NCI-H345 (cell line): ENCODE data around the gene SAA4.
"Not testable (repeated sequence)": the region's sequence is repeated elsewhere in the genome, so short reads cannot be mapped to it uniquely, and the experiment has no call there.

Source experiments
- DNase-seq: peaks from one replicate; lab custom pipeline; 2025; lab: John Stamatoyannopoulos, UW

Gene SAA4

DNA sequence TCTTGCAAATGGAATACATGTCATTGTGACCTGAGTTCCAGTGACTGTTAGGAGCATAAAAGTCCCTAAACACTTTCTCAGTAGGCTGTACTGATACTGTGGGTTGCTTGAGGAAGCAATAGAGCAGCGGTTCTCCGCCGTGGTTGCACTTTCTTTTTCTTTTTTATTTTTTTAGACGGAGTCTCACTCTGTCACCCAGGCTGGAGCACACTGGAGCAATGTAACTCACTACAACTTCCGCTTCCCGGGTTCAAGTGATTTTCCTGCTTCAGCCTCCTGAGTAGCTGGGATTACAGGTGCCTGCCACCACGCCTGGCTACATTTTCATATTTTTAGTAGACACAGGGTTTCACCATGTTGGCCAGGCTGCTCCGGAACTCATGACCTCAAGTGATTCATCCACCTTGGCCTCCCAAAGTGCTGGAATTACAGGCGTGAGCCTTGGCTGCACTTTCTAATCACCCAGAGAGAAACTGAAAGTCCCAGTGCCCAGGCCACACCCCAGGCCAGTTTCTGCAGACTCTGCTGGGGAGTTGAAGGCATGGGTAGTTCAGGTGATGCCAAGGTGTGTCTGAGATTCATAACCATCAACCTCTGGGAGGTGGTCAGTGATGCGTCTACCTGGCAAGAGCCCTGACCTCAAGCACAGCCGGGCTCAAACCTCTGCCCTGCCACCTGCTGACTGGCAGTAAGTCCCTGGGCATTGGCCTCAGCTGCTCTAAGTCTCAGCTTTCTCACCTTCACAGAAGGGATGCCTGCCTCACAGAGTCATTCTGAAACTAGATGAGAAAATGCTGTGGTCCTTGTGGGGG, 10.0 kb upstream of the SAA4 start:
- not testable (repeated sequence) for DNase-seq

DNA sequence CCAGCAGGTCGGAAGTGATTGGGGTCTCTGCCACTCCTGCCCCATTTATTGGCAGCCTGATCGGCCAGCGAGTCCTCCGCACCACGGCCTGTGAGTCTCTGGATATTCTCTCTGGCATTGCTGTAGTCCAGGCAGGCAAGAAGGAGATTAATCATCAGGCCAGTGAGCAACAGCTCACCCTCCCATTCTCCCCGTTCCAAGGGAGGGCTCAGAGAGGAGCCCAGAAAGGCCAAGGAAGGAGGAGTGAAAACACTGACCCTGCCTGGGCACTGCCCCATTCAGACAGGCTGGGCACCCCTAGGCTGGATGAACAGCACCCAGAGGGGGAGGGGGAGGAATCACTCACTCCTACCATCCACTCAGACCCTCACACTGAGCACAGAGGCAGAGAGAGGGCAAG, 8.8 kb upstream of the SAA4 start:
- no peak for DNase-seq

- peak; percentile 7 for DNase-seq
Observed at GRCh38 chr11:18243783-18244362, 7.3 kb upstream of the SAA4 start.

DNA sequence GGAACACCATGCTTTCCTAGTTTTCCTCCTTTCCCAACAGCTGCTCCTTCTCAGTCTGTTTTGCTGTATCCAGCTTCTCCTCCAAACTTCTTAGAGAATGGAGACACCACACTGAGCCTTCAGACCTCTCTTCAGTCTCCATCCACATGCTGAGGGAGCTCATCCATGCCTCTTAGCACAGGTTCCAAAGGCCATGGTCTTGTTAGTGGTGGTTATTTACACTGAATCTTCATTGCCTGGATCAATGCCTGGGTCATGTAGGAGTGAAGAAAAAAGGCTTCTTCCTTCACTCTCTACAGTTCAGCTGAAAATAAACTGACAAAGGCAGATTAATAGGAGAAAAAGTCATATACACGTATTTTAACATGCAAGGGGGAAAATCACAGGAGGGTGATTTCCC, 3.1 kb upstream of the SAA4 start:
- DNase-seq: no peak

- DNase-seq: no peak
Observed at GRCh38 chr11:18235394-18236334, 938 bp downstream of the SAA4 start.

DNA sequence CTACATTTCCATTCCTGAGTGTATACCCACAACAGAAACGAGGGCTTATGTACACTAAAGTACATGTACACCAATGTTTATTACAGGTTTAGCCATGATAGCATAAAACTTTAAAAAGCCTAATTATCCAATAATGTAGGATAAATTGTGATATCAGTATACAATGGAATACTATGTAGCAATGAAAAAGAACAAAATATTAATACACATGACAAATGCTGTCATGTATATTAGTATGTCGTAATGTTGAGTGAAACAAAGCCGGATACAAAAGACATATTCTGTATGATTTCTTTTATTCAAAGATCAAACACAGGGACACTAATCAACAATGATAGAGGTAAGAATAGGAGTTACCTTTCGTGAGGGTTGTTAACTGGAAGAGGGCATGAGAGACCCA, 2.7 kb downstream of the SAA4 start:
- no peak for DNase-seq

GRCh38 chr11:18230859-18231258, 5.7 kb downstream of the SAA4 start:
- no peak for DNase-seq

DNA sequence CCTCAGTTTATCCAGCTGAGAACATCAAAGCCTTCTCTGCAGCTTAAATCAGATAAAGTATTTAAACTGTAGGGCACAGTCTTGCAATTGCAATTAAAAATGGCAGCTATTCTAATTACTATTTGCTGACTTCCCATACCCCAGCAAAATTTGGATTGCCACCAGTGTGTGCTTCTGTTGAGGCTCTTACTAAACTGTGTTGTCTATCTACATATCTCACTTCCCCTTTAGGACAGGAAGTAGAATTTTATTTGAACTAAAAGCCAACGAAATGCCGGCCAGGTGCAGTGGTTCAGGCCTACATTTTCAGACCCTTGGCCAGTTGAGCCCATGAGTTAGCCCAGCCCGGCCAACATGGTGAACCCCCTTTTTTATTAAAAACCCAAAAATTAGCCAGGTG, 7.1 kb downstream of the SAA4 start:
- DNase-seq: no peak

DNA sequence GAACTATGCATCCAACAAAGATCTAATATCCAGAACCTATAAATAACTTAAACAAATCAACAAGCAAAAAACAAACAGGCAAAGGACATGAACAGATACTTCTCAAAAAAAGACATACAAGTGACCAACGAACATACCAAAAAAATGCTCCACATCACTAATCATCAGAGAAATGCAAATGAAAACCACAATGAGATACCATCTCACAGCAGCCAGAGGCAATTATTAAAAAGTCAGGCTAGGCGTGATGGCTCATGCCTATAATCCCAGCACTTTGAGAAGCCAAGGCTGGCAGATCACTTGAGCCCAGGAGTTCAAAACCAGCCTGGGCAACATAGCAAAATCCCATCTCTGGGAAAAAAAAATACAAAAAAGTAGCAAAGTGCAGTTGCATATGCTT, 10.7 kb downstream of the SAA4 start:
- no peak for DNase-seq

DNA sequence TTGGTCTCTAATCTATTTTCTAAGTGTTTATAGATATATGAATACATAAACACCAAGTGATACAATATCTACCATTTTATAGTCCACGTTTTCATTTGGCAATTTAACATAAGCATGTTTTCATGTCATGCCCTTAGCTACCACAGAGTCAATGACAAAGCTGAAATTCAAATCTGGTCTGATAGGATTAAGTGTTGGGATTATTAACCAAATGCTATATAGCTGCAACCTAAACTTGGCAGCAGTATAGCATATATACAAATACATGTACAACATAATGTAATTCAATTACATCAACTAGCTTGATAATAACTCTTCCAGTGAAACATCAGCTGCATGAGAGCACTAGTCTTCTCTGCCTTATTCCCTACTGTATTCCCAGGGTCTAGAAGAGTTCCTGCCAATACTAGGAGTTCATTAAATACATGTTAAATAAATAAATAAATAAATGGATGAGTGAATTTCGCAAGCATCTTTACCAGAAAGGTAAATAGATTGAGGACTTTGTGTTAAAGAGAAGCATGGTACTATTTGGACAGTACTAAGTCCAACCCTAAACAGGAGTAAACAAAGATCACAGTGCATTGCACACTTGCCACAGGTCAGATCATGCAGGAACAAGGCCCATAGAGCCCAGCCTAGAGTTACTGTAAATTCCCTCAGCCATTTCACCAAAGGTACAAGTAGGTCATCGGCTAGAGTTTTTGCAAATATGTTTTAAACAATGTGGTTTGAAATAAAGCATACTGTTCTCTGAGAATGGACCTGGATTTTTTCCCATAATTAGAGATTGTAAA, 12.8 kb downstream of the SAA4 start:
- DNase-seq: no peak

DNA sequence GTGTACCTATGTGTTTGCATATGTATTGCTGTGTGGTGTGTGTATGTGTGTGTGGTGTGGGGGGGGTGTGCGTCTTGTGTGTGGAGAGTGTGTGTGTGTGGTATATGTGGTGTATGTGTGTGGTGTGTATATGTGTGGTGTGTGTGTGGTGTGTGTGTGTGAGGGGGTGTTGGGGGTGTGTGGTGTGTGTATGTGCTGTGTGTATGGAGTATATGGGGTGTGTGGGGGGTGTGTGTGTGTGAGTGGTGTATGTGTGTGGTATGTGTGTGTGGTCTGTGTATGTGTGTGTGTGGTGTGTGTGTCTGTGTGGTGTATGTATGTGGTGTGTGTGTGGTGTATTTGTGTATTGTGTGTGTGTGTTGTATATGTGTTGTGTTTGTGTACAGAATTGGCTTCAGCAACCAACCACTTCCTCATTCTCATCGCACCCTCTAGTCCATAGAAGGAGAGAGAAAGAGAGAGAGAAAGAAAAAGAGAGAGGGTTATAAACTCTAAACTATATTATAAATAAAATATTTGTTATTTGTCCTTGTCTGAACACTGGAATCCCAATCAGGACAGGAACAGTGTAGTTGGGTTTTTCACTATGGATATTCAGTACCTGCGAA, 13.7 kb downstream of the SAA4 start:
- DNase-seq: no peak

DNA sequence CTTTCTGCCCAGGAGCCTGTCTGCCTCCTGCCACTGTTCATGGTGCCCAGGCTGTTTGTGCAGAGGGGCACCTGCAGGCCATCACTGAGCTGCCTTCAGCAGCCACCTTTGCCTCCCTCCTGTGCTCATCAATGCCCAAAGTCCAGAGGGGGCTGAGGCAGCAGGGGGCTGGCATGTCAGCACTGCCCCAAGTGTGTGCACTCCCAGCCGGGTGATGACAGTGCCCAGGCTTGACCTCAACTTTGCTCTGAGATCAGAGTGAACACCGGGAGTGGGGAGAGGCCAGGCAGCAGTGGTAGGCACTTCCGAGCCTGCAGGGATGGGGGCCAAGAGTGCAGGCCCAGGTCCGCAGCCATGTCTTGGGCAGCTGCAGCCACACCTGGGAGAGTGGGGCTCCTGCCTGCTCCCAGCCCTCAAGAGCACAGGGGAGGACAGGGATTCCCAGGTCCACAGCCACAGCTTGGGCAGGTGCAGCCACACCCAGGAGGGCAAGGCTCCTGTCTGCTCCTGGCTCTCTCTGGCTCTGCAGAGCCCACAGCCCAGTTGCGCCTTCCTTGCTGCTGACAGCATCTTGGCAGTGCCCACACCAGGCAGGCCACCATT, 15.2 kb downstream of the SAA4 start:
- no peak for DNase-seq

DNA sequence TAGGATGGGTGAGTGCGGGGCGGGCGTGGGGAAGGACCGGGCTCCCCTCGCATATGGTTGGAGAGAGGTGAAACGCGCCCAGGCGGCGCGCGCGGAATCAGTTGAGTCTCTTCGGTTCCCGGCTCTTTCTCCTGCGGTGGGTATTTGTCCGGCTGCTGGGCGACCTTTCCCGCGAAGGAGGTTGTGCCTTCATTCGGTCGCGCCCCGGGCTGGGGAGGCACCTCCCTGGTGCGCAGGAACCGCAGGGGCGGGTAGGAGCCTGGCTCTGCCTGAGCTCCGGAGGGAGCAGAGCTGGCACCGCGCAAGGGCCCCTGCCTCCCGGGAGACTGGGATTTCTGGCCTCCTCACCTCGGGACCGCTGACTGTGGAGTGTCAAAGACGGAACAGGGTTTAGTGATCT, 27.5 kb downstream of the SAA4 start:
- no peak for DNase-seq

DNA sequence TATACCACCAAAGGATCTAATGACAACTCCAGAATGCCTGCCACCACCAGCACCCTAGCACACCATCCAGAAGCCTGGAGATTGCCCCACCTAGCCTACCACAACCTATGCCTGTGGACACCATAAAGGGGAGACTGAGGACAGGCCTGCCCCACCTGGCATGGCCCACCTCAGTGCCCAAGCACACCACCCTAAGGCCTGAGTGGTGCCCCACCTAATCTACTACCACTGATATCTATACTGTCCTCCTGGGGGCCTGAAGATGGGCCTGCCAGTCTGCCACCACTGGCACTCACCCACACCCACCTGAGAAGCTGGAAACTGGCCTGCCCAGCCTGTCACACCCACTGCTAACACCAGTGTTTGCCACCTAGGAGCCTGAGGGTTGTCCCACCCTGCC, 31.8 kb downstream of the SAA4 start:
- no peak for DNase-seq

DNA sequence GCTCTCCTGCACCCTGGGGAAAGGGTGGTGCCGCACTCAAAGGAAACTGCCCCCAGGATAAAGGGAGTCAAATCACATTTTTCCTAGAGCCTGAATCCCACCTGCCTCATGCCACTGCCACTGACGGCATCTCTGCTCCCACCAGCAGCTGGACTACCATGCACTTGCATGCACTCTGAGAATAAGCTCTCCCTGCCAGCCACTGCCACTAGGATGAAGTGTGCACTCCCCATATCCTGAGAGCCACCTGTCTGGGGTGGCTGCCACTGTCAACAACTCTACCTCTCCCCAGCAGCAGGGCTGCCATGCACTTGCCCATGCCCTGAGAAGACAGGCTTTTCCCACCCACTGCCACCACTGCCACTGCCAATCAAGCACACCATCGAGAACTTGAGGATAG, 32.4 kb downstream of the SAA4 start:
- no peak for DNase-seq

- peak; percentile 36 for DNase-seq
Observed at GRCh38 chr11:18203723-18204122, 32.9 kb downstream of the SAA4 start.

- DNase-seq: not testable (repeated sequence)
Observed at GRCh38 chr11:18197738-18198137, 38.9 kb downstream of the SAA4 start.

DNA sequence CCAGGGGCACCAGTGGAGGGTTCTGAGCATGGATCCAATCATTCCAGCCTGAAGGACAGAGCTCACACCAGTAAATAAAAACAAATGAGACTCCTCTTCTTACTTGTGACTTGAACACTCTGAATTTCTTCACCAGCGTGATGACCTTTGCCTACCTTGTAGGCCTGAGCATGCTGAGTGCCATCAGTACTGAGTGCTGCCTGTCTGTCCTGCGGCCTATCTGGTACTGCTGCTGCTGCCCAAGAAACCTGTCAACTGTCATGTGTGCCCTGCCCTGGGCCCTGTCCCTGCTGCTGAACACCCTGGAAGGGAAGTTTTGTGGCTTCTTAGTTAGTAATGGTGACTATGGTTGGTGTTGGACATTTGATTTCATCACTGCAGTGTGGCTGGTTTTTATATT, 40.1 kb downstream of the SAA4 start:
- DNase-seq: no peak

DNA sequence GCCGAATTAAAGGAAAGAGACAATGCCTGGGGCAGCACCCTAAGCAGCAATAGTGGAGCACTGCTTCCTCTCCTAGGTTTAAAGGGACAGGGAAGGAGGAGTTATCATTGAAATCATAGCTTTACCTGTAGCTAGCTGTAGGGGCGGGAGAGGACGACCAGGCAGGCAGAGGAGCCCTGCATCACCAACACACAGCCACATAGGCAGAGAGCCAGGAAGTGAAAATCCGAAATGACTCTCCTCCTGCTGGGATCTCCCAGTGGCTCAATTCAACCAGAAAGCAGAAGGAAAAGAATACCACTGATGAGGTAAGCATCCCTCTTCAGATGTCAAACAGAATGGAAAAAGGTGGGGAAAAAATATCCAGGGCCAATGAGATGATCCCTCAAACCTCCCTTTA, 43.6 kb downstream of the SAA4 start:
- peak; percentile 79 for DNase-seq

DNA sequence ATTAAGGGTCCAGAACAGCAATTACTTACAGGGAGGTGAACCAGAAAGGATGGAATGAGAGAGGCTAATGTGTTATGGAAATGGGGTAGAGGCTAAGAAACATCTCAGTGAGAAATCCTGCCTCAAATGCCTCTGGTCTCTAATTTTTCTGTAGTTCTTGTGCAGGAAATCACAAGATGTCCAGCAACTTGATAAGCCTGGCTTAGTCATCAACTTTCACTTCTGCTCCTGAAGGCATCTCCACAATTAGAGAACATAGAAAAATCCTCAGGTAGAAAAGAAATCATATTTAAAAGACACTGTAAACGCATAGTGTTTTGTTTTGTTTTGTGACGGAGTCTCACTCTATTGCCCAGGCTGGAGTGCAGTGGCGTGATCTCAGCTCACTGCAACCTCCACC, 45.2 kb downstream of the SAA4 start:
- DNase-seq: no peak
